Measurements from ENCODE around the gene AQP2. TPM values are rescaled to one million over a fixed set of nuclear protein-coding genes. Genes with fewer than 3 reads are reported as not detected.

The AQP2 gene
- total RNA-seq, 1 donor from 2014 or later, result not detected

DNA sequence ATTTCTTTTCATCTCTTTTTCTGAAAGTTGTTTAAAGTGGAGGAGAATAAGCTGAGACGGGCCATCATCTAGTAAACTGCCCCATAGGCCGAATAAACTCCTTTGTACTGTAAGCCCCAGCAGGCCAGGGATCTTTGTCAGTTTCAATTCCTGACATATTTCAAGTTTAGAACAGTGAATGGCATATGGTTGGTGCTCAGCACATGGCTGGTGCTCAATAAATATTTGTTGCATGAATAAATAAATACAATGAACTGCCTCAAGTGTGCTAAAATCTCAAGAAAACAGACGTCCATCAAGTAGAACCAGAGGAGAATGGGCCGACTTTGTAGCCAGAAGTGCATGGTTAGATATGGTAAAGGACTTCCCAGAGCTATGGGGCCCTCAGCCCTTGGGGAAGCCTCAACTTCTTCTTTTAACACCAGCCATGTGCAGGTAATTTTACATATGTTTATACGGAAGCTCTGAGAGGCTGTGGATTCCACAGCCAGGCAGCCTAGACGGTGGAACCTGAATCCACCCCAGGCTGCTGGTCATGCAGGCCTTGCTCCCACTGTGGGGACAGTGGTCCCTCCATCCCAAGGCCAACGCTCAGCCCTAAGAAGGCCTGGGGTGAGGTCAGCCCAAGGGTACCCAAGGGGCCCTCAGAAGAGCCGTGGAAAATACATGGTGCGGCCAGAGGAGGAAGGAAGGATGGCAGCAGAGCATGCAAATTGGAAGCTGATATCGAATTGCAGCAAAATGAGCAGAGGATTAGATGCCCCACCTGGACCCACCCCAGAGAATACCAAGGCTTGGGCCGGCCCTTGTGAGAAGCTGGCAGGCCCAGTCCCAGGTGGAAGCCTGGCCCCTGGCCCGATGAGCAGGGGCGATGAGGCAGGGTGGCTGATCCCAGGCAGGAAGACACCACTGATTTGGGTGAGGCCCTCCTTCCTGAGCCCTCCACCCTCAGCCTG lies 8.7 kb upstream of the AQP2 start:
- no peak overlapping the region for H3K4me3 Mint-ChIP-seq
- H3K36me3 Mint-ChIP-seq (ENCODE audit: low read depth), result no peaks in the 10 kb centered on the region
- DNase-seq, result no peak
- H3K27ac Mint-ChIP-seq, result no peak overlapping the region
- no peaks in the 10 kb centered on the region for H3K9me3 Mint-ChIP-seq
- H3K4me1 Mint-ChIP-seq, result peaks cover 20% of the 10 kb centered on the region
- intact Hi-C loops (cut with micrococcal nuclease), result no loop called here
- no peaks in the 10 kb centered on the region for H3K27me3 Mint-ChIP-seq

DNA sequence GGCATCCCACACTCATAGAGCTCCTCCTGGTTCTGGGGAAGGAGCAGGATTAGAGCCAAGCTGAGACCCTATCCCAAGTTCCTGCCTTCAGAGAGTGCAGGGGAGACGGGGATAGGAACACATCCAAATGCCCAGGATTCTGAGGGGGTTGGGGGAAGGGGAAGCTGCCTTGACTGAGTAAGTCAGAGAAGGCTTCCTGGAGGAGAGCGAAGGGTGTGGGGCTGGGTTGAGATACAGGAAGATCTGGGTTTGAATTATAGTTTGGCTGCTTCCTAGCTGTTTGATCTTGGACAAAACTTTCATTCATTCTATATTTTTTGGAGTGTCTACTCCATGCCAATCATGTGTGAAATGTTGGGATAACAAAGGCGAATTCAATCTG lies 8.0 kb upstream of the AQP2 start:
- no peaks in the 10 kb centered on the region for H3K27me3 Mint-ChIP-seq
- H3K36me3 Mint-ChIP-seq (ENCODE audit: low read depth), result no peaks in the 10 kb centered on the region
- no peak for DNase-seq
- intact Hi-C loops (cut with micrococcal nuclease), result no loop called here
- H3K4me3 Mint-ChIP-seq, result no peak overlapping the region
- H3K9me3 Mint-ChIP-seq, result no peaks in the 10 kb centered on the region
- H3K27ac Mint-ChIP-seq, result no peak overlapping the region
- H3K4me1 Mint-ChIP-seq, result peaks cover 20% of the 10 kb centered on the region

DNA sequence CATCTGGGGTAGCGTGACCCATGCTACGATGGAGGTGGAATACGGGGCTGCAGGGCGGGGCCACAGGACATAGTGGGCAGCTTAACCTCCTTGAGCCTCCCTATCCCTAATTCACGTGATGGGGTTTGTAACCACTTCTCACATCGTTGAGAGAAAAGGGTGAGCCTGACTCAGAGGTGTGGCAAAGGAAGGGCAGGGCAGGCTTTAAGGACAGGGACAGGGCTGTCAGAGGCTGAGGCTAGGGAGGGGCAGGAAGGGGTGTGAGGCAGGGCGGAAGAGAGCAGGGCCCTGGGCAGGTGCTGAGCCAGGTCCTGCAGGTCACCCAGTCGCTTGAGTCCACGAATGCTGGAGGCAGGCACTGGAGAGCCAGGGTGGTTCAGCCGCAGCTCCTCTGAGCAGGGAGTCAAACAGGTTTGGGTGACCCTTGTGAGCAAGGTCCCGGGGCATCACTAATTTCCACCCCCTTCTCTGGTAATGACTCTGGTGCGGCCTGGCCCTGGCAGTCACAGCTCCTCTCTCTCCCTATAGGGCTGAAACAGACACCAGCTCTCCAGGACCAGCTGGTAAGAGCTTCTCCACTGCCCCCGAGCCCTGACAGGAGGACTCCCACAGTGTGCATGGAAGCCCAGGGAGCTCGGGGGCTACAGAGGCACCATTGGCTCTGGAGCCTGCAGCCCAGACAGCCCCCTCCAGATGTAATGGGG lies 7.5 kb upstream of the AQP2 start:
- H3K4me1 Mint-ChIP-seq, result peaks cover 20% of the 10 kb centered on the region
- H3K27ac Mint-ChIP-seq, result no peak overlapping the region
- H3K36me3 Mint-ChIP-seq (ENCODE audit: low read depth), result no peaks in the 10 kb centered on the region
- intact Hi-C loops (cut with micrococcal nuclease), result no loop called here
- H3K27me3 Mint-ChIP-seq, result no peaks in the 10 kb centered on the region
- H3K4me3 Mint-ChIP-seq, result no peak overlapping the region
- no peak for DNase-seq
- H3K9me3 Mint-ChIP-seq, result no peaks in the 10 kb centered on the region

DNA sequence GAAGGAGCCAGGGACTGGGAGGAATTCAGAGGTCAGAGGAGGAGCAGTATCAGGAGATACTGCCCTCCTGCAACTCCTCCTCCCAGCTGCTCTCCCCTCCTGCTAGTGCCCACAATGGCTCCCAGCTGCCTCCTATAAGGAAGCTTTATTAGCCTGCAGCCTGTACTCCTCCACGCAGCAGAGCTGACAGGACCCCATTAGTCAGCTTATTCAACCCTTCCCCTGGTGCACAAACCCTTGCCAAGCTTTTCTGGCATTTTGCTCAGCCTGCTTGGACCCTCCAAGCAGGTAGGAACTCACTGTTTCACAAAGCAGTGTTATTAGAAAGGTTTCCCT lies 6.9 kb upstream of the AQP2 start:
- H3K4me1 Mint-ChIP-seq, result peaks cover 20% of the 10 kb centered on the region

DNA sequence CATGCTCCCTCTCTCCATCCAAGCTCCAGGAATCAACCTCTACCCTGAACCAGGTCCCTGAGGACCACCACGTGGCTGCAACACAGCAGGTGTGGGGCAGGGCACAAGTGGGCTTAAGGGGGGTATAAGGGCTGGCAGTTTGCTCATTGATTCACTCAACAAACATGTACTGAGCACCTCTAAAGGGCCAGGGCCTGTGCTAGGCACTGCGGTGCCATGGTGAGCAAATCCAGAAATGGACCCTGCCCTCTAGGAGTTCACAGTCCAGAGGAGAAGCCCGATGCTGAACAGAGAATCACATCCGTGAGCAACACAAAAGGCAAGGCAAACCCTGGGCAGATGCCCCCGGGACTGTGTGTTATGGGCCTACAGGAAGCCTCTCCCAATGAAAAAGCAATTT lies 6.5 kb upstream of the AQP2 start:
- Mint-ChIP-seq H3K9me3 (no peaks in the 10 kb centered on the region), H3K4me3 (no peak overlapping the region)
- intact Hi-C loops (cut with micrococcal nuclease), result no loop called here

More for the DNA sequence above, 6.9 kb upstream of the AQP2 start:
- H3K27ac Mint-ChIP-seq, result no peak overlapping the region
- no peaks in the 10 kb centered on the region for H3K36me3 Mint-ChIP-seq (ENCODE audit: low read depth)
- H3K9me3 Mint-ChIP-seq, result no peaks in the 10 kb centered on the region
- no peaks in the 10 kb centered on the region for H3K27me3 Mint-ChIP-seq
- H3K4me3 Mint-ChIP-seq, result no peak overlapping the region
- DNase-seq, result no peak
- intact Hi-C loops (cut with micrococcal nuclease), result no loop called here

DNA sequence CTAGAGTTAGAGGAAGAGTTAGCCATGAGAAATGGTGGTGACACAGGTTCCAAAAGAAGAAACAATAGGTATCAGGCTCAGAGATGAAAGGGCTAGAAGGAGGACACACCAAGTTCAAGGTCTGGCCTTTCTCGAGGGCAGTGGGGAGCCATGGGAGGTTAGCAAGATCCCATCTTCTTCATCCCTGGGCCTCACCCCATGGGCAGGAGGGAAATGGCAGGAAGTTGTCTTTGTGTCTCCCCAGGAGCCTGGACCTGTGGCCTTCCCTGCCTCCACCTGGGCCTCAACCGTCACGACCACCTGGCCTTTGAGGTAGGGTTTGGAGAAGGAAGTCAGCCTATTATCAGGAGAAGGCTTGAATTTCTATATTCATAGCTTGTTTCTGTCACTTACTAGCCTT lies 5.8 kb upstream of the AQP2 start:
- Mint-ChIP-seq H3K36me3 (ENCODE audit: low read depth) (no peaks in the 10 kb centered on the region), H3K4me1 (peaks cover 20% of the 10 kb centered on the region), H3K4me3 (no peak overlapping the region), H3K27me3 (peaks cover 6% of the 10 kb centered on the region), H3K9me3 (no peaks in the 10 kb centered on the region), H3K27ac (no peak overlapping the region)
- no peak for DNase-seq
- intact Hi-C loops (cut with micrococcal nuclease), result no loop called here

More for the DNA sequence above, 6.5 kb upstream of the AQP2 start:
- no peak for DNase-seq
- no peak overlapping the region for H3K27ac Mint-ChIP-seq
- H3K36me3 Mint-ChIP-seq (ENCODE audit: low read depth), result no peaks in the 10 kb centered on the region
- peaks cover 3% of the 10 kb centered on the region for H3K27me3 Mint-ChIP-seq
- peaks cover 20% of the 10 kb centered on the region for H3K4me1 Mint-ChIP-seq

DNA sequence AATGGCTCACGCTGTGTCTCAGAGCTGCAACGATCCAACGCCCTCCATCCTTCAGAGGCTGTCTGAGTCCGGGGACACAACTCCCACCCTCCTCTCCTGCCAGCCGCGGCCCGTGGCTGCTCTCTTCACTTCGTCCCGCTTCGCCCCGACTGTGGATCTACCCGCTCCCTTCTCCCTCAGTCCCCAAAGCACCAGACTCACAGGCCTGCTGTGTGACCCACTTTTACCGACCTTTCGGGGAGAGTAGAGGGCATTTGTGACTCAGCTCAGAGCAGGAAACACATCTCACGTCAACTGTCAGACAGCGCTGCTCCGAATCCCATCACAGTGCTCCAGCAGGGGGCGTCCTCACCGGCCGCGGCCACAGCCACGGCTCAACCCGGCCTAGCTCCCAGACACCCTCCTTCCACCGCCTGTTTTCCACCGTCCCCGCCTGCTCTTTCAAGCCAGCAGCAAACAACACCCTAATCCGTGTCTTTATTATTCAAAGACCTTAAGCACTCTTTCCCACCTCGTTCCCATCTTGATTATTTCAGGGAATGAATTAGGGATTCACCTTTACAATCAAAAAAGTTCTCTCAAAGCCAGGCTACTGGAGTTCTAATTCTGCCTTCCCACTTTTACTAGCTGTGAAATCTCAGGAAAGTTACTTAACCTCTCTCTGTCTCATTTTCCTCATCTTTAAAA lies 5.0 kb upstream of the AQP2 start:
- intact Hi-C loops (cut with micrococcal nuclease), result no loop called here
- peak; percentile 94 for DNase-seq
- Mint-ChIP-seq H3K9me3 (no peaks in the 10 kb centered on the region), H3K4me1 (peaks cover 20% of the 10 kb centered on the region), H3K36me3 (ENCODE audit: low read depth) (no peaks in the 10 kb centered on the region), H3K27ac (peak overlapping the region; percentile 94), H3K27me3 (peaks cover 6% of the 10 kb centered on the region), H3K4me3 (peak overlapping the region; percentile 80)

DNA sequence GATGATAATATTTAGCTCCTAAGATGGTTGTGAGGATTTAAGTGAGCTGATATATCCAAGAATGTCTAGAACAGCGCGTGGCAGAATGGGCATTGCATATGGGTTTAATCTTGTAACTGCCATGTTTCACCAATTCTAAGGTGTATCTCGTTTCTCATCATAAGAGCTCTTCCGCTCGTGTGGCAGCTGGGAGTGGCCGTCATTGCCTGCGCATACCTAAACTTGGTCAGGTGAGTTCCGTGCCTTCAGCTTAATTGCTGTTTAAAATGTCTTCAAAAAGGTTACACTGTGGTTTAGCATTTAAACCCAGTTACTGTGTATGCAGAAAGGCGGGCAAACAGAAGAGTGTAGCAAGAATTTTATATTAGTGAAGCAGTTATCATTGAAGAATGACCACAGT lies 4.5 kb upstream of the AQP2 start:
- Mint-ChIP-seq H3K9me3 (no peaks in the 10 kb centered on the region), H3K4me3 (no peak overlapping the region), H3K36me3 (ENCODE audit: low read depth) (no peaks in the 10 kb centered on the region), H3K27me3 (peaks cover 6% of the 10 kb centered on the region), H3K4me1 (peaks cover 20% of the 10 kb centered on the region), H3K27ac (no peak overlapping the region)
- intact Hi-C loops (cut with micrococcal nuclease), result no loop called here
- no peak for DNase-seq

DNA sequence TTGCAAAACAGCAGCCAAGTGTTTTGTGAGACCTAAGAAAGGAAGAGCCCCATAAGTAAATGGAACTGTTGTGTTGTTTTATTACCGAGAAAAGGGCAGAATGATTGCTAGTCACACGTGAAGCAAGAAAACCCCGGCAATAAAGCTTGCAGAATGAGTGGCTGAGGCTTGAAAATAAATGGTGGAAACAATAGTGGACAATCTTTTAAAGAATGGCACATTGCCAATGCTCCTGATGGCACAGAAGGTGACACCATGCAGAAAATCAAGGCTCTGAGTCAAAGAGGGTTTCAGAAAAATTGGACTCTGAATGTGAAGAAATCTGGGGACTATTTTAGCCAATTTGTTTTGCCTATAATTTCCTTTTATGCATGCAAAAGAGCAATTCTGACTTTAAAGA lies 4.0 kb upstream of the AQP2 start:
- H3K27me3 Mint-ChIP-seq, result peaks cover 6% of the 10 kb centered on the region
- H3K27ac Mint-ChIP-seq, result no peak overlapping the region
- intact Hi-C loops (cut with micrococcal nuclease), result no loop called here
- no peak for DNase-seq
- H3K36me3 Mint-ChIP-seq (ENCODE audit: low read depth), result no peaks in the 10 kb centered on the region
- H3K9me3 Mint-ChIP-seq, result no peaks in the 10 kb centered on the region
- peaks cover 20% of the 10 kb centered on the region for H3K4me1 Mint-ChIP-seq
- no peak overlapping the region for H3K4me3 Mint-ChIP-seq

DNA sequence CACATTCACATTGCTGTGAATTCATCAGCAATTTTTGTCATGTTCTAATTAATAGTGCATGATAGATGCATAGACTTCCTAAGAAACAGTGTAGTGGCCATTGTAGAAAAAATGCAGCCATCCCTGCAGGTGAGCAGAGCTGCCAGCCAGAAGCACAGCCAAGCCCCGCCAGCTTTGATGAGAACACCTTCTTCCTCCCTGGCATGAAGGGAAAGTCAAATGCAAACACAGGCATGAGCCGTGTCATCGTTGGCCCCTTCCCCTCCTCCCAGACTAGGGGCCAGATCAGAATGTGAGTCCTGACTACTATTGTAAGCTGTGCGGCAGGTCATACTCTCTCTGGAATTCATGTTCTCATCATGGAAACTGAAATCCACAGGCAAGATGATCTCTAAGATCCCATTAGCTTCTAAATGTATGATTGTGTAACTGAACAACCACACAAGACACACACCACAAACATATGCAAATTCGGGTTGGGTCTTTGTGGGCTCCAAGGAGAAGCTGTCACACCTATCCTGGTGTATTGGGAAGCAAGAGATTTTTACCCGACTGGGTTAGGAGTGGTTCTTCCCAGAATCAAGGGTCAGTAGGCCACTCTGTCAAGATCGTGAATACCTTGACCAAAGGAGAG lies 2.8 kb upstream of the AQP2 start:
- H3K4me3 Mint-ChIP-seq, result no peak overlapping the region
- DNase-seq, result no peak
- H3K27ac Mint-ChIP-seq, result no peak overlapping the region
- no peaks in the 10 kb centered on the region for H3K36me3 Mint-ChIP-seq (ENCODE audit: low read depth)
- peaks cover 6% of the 10 kb centered on the region for H3K27me3 Mint-ChIP-seq
- H3K9me3 Mint-ChIP-seq, result no peaks in the 10 kb centered on the region
- intact Hi-C loops (cut with micrococcal nuclease), result no loop called here
- peaks cover 19% of the 10 kb centered on the region for H3K4me1 Mint-ChIP-seq

DNA sequence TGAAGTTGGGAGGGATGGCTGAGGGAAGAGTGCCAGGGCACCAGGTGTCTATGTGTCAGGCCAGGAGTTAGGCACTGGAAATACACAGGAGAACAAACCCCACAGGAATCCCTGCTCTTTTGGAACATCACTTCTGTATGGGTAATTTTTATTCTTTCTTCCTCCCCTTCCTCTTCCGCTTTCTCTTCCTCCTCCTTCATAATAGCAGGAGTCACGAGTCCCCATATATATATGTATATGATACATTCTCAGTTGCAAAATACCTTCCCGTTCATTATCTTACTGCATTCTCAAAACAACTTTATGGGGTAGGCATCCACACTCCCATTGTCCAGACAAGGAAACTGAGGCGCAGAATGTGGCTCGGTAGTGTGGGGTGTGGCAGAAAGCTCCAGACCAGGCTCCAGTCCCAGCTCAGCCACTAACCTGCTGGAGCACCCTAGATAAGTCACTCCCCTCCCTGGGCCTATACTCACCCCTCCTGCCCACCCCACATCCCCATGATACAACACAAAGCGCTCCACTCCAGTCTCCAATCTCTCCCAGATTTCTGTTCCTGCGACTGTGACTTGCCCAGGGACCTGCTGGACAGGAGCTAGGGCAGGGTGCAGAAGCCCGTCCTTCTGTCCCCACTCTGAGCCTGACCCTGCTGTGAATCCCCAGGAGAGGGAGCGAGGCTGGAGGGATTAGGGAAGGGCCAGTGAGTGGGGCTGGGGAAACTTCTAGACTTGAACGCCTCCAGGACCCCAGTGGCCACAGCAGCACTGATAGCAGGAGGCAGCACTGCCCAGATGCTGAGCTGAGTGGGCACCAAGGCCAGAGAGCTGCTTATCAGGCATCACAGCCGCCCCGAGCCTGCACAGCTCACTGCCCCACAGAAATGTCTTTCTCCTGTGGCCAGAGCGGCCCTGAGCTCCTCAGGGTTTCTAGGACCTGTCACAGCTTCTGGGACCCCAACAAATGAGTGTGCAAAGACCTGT lies 1.4 kb upstream of the AQP2 start:
- no peak for DNase-seq
- peaks cover 16% of the 10 kb centered on the region for H3K4me1 Mint-ChIP-seq
- H3K36me3 Mint-ChIP-seq (ENCODE audit: low read depth), result no peaks in the 10 kb centered on the region
- H3K27ac Mint-ChIP-seq, result no peak overlapping the region
- peaks cover 11% of the 10 kb centered on the region for H3K27me3 Mint-ChIP-seq
- H3K9me3 Mint-ChIP-seq, result no peaks in the 10 kb centered on the region
- intact Hi-C loops (cut with micrococcal nuclease), result no loop called here
- H3K4me3 Mint-ChIP-seq, result no peak overlapping the region

DNA sequence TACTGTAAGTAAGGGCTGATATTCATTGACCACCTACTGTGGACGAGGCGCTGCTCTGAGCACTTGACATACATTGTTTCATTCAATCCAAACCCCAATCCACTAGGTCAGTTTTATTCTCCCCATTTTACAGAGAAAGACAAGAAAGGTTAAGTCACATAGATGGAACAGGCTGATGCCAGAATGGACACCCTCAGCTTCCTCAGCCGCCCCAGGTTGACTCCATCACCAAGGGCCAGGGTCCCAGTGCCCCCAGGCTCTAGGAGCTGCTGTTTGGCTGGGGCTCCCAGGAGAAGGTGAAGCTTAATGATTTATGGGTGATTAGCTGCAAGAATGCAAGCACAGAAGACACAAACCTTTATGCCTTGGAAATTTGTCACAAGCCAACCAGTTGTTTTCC lies 671 bp upstream of the AQP2 start:
- Mint-ChIP-seq H3K4me1 (peaks cover 11% of the 10 kb centered on the region), H3K9me3 (no peaks in the 10 kb centered on the region), H3K4me3 (no peak overlapping the region), H3K36me3 (ENCODE audit: low read depth) (no peaks in the 10 kb centered on the region), H3K27ac (no peak overlapping the region), H3K27me3 (peaks cover 18% of the 10 kb centered on the region)
- intact Hi-C loops (cut with micrococcal nuclease), result no loop called here
- no peak for DNase-seq
